Stimulated activated CD4-positive, alpha-beta T cell treated with anti-CD3 and anti-CD28 coated beads, Interleukin-4, amount 100 ng/mL, for 48 hours (primary cell): Measurements from ENCODE around the gene ZNF783.
"Not testable (repeated sequence)": the region's sequence is repeated elsewhere in the genome, so short reads cannot be mapped to it uniquely, and the experiment has no call there.

Experiments
- DNase-seq, 2 donors: peaks; one replicate each; pipeline ENCODE4 v3.0.0-alpha.2; 2020; ENCODE audit warnings: low read depth in 2 of 2

ZNF783 gene

GRCh38 chr7:149240637-149241036, 21.4 kb upstream of the ZNF783 start:
- DNase-seq = no peak

GRCh38 chr7:149241696-149242095, 20.3 kb upstream of the ZNF783 start:
- DNase-seq = no peak

- DNase-seq = peak in 1 of 2 donors; percentile 57
These were observed 16.8 kb upstream of the ZNF783 start for GRCh38 chr7:149245244-149245643.

GRCh38 chr7:149245744-149246143, 16.3 kb upstream of the ZNF783 start:
- no peak for DNase-seq

GRCh38 chr7:149248777-149249176, 13.2 kb upstream of the ZNF783 start:
- peak in 1 of 2 donors; percentile 32 for DNase-seq

GRCh38 chr7:149250151-149250550, 11.8 kb upstream of the ZNF783 start:
- DNase-seq = not testable (repeated sequence)

- DNase-seq = not testable (repeated sequence)
These were observed 10.5 kb upstream of the ZNF783 start for GRCh38 chr7:149251518-149251917.

- DNase-seq = no peak
These were observed 9.6 kb upstream of the ZNF783 start for GRCh38 chr7:149252378-149252777.

GRCh38 chr7:149253665-149254064, 8.3 kb upstream of the ZNF783 start:
- no peak for DNase-seq

- DNase-seq = no peak
These were observed 7.7 kb upstream of the ZNF783 start for GRCh38 chr7:149254181-149254858.

GRCh38 chr7:149255174-149255573, 6.8 kb upstream of the ZNF783 start:
- no peak for DNase-seq

GRCh38 chr7:149256568-149256967, 5.4 kb upstream of the ZNF783 start:
- DNase-seq = no peak

- DNase-seq = no peak
These were observed 4.8 kb upstream of the ZNF783 start for GRCh38 chr7:149257146-149257545.

GRCh38 chr7:149261316-149261828, 624 bp upstream of the ZNF783 start:
- peak in 1 of 2 donors; percentile 28 for DNase-seq

GRCh38 chr7:149266451-149266850, 4.5 kb downstream of the ZNF783 start:
- no peak for DNase-seq

- DNase-seq = no peak
These were observed 5.7 kb downstream of the ZNF783 start for GRCh38 chr7:149267733-149268132.

GRCh38 chr7:149274424-149274823, 12.4 kb downstream of the ZNF783 start:
- not testable (repeated sequence) for DNase-seq

GRCh38 chr7:149277871-149278270, 15.9 kb downstream of the ZNF783 start:
- DNase-seq = no peak

- no peak for DNase-seq
These were observed 16.4 kb downstream of the ZNF783 start for GRCh38 chr7:149278396-149278795.

- DNase-seq = no peak
These were observed 17.2 kb downstream of the ZNF783 start for GRCh38 chr7:149279111-149279743.

GRCh38 chr7:149280151-149280550, 18.2 kb downstream of the ZNF783 start:
- DNase-seq = no peak

- DNase-seq = no peak
These were observed 18.9 kb downstream of the ZNF783 start for GRCh38 chr7:149280661-149281507.
